Measurements from ENCODE around the gene PTDSS2. TPM values are rescaled to one million over a fixed set of nuclear protein-coding genes. Genes with fewer than 3 reads are reported as not detected.

Gene PTDSS2
- total RNA-seq, 2 donors from 2014 or later: 20.6 to 27.6 TPM

DNA sequence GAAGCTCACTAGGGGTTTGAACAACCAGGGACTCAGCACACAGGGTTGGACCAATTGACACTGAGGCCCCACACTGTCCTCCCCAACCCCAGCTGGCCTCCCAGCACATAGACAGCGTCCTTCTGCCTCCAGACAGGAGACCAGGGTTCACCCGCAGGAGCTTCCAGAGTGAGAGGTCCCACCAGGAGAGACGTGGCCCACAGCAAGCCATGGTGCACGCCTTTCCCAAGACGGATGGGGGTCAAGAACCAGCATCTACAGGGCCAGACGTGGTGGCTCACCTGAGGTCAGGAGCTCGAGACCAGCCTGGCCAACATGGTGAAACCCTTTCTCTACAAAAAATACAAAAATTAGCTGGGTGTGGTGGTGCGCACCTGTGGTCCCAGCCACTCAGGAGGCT is 23.2 kb upstream of the PTDSS2 start:
- DNase-seq: no peak
- H3K9me3 ChIP-seq: no peaks in the 10 kb centered on the region
- intact Hi-C loops (cut with DNase I): no loop called here
- no peaks in the 10 kb centered on the region for H3K4me1 ChIP-seq
- H3K9ac ChIP-seq (ENCODE audit: low read depth in 2 of 2, low read length in 2 of 2): no peak overlapping the region
- H3K27me3 ChIP-seq: no peaks in the 10 kb centered on the region
- H3K36me3 ChIP-seq: no peaks in the 10 kb centered on the region
- H3K27ac ChIP-seq: no peak overlapping the region
- H3K4me3 ChIP-seq: no peak overlapping the region
- TF ChIP-seq, protein P1, sequence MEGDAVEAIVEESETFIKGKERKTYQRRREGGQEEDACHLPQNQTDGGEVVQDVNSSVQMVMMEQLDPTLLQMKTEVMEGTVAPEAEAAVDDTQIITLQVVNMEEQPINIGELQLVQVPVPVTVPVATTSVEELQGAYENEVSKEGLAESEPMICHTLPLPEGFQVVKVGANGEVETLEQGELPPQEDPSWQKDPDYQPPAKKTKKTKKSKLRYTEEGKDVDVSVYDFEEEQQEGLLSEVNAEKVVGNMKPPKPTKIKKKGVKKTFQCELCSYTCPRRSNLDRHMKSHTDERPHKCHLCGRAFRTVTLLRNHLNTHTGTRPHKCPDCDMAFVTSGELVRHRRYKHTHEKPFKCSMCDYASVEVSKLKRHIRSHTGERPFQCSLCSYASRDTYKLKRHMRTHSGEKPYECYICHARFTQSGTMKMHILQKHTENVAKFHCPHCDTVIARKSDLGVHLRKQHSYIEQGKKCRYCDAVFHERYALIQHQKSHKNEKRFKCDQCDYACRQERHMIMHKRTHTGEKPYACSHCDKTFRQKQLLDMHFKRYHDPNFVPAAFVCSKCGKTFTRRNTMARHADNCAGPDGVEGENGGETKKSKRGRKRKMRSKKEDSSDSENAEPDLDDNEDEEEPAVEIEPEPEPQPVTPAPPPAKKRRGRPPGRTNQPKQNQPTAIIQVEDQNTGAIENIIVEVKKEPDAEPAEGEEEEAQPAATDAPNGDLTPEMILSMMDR (IDR thresholded peaks at IDR 0.05): no peak

DNA sequence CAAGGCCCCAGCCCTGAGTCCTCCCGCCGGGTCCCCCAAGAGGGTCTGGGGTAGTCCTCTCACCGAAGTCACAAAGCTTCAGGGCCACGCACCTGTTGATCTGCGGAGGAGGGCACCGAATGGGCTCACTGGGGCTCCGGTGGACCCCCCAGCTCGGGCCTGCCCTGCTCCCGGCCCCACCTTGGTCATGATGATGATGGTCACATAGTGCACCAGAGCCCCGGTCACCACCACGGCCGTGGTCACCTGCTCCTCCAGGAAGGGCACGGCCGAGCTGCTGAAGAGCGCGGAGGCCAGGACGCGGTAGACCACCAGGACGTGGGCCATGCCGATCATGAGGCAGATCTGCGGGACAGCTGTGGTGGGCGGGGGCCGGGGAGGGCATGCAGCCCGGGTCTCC is 21.8 kb upstream of the PTDSS2 start:
- Histone ChIP-seq H3K9ac (ENCODE audit: low read depth in 2 of 2, low read length in 2 of 2) (no peak overlapping the region), H3K27me3 (no peaks in the 10 kb centered on the region), H3K4me1 (no peaks in the 10 kb centered on the region), H3K27ac (no peak overlapping the region), H3K9me3 (no peaks in the 10 kb centered on the region), H3K4me3 (no peak overlapping the region), H3K36me3 (no peaks in the 10 kb centered on the region)
- no peak for DNase-seq
- intact Hi-C loops (cut with DNase I): no loop called here
- TF ChIP-seq, protein P1 (IDR thresholded peaks at IDR 0.05): no peak

DNA sequence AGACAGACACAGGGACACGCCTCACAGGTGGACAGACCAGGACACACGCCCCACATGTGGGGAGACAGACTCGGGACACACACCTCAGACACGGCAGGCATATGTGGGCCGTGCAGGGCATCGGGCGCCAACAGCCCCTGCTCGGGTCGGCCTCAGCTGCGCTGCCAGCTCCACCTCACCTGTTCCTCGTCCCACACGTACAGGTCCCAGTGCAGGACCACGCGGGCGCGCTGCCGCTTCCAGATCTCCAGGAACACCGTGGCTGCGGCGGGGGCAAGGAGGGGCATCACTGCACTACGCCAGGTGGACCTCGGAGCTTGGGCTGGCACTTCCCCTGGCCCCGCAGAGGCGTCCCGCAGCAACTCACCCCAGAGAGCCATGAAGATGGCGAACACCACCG is 20.7 kb upstream of the PTDSS2 start:
- Histone ChIP-seq H3K4me3 (no peak overlapping the region), H3K9me3 (no peaks in the 10 kb centered on the region), H3K27ac (no peak overlapping the region), H3K9ac (ENCODE audit: low read depth in 2 of 2, low read length in 2 of 2) (no peak overlapping the region), H3K27me3 (no peaks in the 10 kb centered on the region), H3K36me3 (no peaks in the 10 kb centered on the region), H3K4me1 (no peaks in the 10 kb centered on the region)
- DNase-seq: no peak
- TF ChIP-seq, protein P1 (IDR thresholded peaks at IDR 0.05): no peak
- intact Hi-C loops (cut with DNase I): no loop called here

DNA sequence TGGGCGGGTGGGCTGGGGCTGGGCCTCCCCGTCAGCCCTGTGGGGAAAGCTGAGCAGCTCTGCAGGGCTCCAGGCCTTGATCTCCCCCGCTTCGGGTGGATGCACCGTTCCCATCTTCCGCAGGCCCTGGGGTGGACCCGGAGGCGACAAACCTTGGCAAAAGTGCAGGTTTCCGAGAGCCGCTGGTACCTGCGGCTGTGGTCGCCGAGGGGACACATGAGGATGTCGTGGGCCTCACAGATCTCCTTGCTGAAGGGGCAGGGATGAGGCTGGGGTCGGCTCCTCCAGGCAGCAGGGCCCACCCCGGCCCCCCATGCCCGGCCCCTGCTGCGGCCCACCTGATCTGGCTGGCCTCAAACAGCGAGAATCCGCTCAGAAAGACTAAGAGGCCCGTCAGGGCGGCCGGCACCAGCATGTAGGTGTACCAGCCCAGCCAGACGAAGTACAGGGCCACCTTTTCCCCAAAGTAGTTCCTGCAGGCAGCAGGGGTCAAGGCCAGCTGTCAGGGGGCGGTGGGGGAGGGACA is 20.1 kb upstream of the PTDSS2 start:
- no peak for DNase-seq

DNA sequence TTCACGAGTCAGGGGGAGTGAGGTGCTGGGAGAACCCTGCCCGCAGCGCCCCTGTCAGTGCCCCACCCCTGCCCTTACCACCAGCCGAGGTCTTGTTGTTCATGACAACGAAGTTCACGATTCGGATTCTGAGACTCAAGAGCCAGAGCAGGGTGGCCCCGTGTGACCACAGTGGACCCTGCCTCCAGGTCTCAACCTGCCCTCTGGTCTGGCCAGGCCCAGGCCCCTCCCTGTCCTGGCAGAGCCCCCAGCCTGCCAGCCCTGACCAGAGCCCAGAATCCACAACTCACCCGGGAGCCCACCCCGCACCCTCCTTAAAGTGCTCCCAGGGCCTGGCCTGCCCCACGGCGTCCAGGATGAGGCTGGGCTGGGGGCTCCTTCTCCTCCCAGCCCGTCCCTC is 18.2 kb upstream of the PTDSS2 start:
- intact Hi-C loops (cut with DNase I): no loop called here
- Histone ChIP-seq H3K4me1 (no peaks in the 10 kb centered on the region), H3K9ac (ENCODE audit: low read depth in 2 of 2, low read length in 2 of 2) (no peak overlapping the region), H3K27me3 (no peaks in the 10 kb centered on the region), H3K27ac (no peak overlapping the region), H3K4me3 (no peak overlapping the region), H3K36me3 (no peaks in the 10 kb centered on the region), H3K9me3 (no peaks in the 10 kb centered on the region)
- DNase-seq: no peak
- TF ChIP-seq, protein P1 (IDR thresholded peaks at IDR 0.05): no peak

More for the DNA sequence above, 20.1 kb upstream of the PTDSS2 start:
- Histone ChIP-seq H3K27ac (no peak overlapping the region), H3K36me3 (no peaks in the 10 kb centered on the region), H3K9ac (ENCODE audit: low read depth in 2 of 2, low read length in 2 of 2) (no peak overlapping the region), H3K9me3 (no peaks in the 10 kb centered on the region), H3K4me1 (no peaks in the 10 kb centered on the region), H3K27me3 (no peaks in the 10 kb centered on the region), H3K4me3 (no peak overlapping the region)
- intact Hi-C loops (cut with DNase I): no loop called here
- TF ChIP-seq, protein P1 (IDR thresholded peaks at IDR 0.05): no peak

Measured in colonic mucosa (tissue), 4 donors.